Measurements from ENCODE around the gene ALAS2. TPM values are rescaled to one million over a fixed set of nuclear protein-coding genes. Genes with fewer than 3 reads are reported as not detected.
A peak's percentile ranks its signal among the peaks of the same experiment; 100 is the strongest.

The ALAS2 gene
- total RNA-seq, 1 donor from 2014 or later = not detected

GRCh38 chrX:55028611-55029010 lies 2.2 kb downstream of the ALAS2 start:
- H3K9me3 Mint-ChIP-seq = no peaks in the 10 kb centered on the region
- no peaks in the 10 kb centered on the region for H3K4me1 Mint-ChIP-seq (ENCODE audit: low read depth)
- no peaks in the 10 kb centered on the region for H3K36me3 Mint-ChIP-seq (ENCODE audit: low read depth)
- peaks cover 2% of the 10 kb centered on the region for H3K27me3 Mint-ChIP-seq (ENCODE audit: insufficient read depth)
- intact Hi-C loops (cut with micrococcal nuclease) = no loop called here
- no peak overlapping the region for H3K27ac Mint-ChIP-seq
- no peak overlapping the region for H3K4me3 Mint-ChIP-seq
- no peak for DNase-seq (ENCODE audit: low spot score)

DNA sequence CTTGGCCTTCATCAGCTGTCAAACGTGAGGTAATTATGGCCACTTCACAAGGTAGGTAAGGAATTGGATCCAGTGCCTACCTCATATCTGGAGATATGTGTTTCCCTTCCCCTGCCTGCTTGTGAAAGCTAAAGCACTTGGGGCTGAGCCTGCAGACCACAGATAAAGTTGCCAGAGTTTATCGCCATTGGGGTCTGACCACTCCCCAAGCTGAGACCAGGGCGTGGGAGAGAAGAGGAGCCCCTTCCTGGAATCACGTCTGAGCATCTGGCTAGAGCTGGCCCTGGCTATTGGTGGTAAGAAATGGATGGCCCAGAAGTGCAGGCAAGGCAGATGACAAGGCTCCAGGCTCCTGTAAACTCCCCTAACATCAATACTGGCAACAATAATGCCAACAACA lies 2.7 kb downstream of the ALAS2 start:
- Mint-ChIP-seq H3K4me3 (no peak overlapping the region), H3K4me1 (ENCODE audit: low read depth) (no peaks in the 10 kb centered on the region), H3K9me3 (no peaks in the 10 kb centered on the region), H3K27me3 (ENCODE audit: insufficient read depth) (peaks cover 2% of the 10 kb centered on the region), H3K36me3 (ENCODE audit: low read depth) (no peaks in the 10 kb centered on the region), H3K27ac (no peak overlapping the region)
- DNase-seq (ENCODE audit: low spot score) = no peak
- intact Hi-C loops (cut with micrococcal nuclease) = no loop called here

DNA sequence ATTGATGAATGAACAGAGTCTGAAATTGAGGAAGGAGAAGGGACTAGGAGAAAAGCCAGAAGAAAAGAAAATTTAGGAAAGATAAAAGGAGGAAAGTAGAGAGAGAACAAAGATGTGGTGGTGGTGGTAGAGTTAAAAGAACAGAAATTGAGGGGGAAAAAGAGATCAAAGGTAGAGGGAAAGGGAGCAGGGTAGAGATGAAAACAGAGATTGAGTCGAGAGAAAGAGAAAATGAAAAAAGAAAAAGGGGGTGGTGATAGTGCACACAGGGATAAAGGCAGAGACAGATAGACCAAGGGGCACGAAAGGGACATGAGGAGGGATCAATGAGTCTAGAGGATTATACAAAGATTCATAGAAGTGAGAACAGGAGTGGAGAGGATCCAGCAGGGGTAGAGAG lies 3.9 kb downstream of the ALAS2 start:
- DNase-seq (ENCODE audit: low spot score) = no peak
- no peaks in the 10 kb centered on the region for H3K9me3 Mint-ChIP-seq
- no peaks in the 10 kb centered on the region for H3K4me1 Mint-ChIP-seq (ENCODE audit: low read depth)
- no peak overlapping the region for H3K27ac Mint-ChIP-seq
- intact Hi-C loops (cut with micrococcal nuclease) = no loop called here
- H3K4me3 Mint-ChIP-seq = no peak overlapping the region
- no peaks in the 10 kb centered on the region for H3K36me3 Mint-ChIP-seq (ENCODE audit: low read depth)
- H3K27me3 Mint-ChIP-seq (ENCODE audit: insufficient read depth) = peaks cover 2% of the 10 kb centered on the region

- intact Hi-C loops (cut with micrococcal nuclease) = no loop called here
- no peak overlapping the region for H3K4me3 Mint-ChIP-seq
- no peak for DNase-seq (ENCODE audit: low spot score)
- no peaks in the 10 kb centered on the region for H3K9me3 Mint-ChIP-seq
- H3K36me3 Mint-ChIP-seq (ENCODE audit: low read depth) = no peaks in the 10 kb centered on the region
- H3K4me1 Mint-ChIP-seq (ENCODE audit: low read depth) = no peaks in the 10 kb centered on the region
- H3K27me3 Mint-ChIP-seq (ENCODE audit: insufficient read depth) = peaks cover 2% of the 10 kb centered on the region
- no peak overlapping the region for H3K27ac Mint-ChIP-seq
Measured at GRCh38 chrX:55026143-55026542, 4.6 kb downstream of the ALAS2 start.

DNA sequence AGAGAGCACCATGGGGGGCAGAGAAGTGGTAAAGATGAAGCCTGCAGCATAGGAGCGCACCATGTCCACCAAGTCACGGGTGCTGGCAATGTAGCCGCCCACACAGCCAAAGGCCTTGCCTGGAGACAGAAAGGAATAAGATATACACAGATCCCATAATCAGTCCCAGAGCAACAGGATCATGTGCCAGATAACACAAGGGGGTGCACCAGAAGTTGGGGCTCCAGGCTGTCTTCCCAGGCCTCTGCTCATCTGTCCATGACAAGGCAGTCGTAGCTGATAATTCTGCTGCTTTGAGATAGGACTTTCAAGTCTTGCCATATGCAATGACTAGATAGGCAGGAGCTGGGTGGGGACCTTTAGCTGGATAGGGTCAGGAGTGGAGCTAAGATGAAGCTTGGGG lies 15.9 kb downstream of the ALAS2 start:
- Mint-ChIP-seq H3K36me3 (ENCODE audit: low read depth) (no peaks in the 10 kb centered on the region), H3K4me1 (ENCODE audit: low read depth) (no peaks in the 10 kb centered on the region), H3K9me3 (no peaks in the 10 kb centered on the region), H3K27me3 (ENCODE audit: insufficient read depth) (no peaks in the 10 kb centered on the region), H3K4me3 (no peak overlapping the region), H3K27ac (no peak overlapping the region)
- DNase-seq (ENCODE audit: low spot score) = no peak
- intact Hi-C loops (cut with micrococcal nuclease) = no loop called here

- H3K4me1 Mint-ChIP-seq (ENCODE audit: low read depth) = peaks cover 7% of the 10 kb centered on the region
- H3K27ac Mint-ChIP-seq = no peak overlapping the region
- intact Hi-C loops (cut with micrococcal nuclease) = no loop called here
Measured at GRCh38 chrX:55011294-55011693, 19.5 kb downstream of the ALAS2 start.

GRCh38 chrX:55008571-55009358 lies 22.0 kb downstream of the ALAS2 start:
- Mint-ChIP-seq H3K9me3 (no peaks in the 10 kb centered on the region), H3K27me3 (ENCODE audit: insufficient read depth) (no peaks in the 10 kb centered on the region), H3K36me3 (ENCODE audit: low read depth) (peaks cover 19% of the 10 kb centered on the region), H3K4me3 (peak overlapping the region; percentile 30), H3K4me1 (ENCODE audit: low read depth) (peaks cover 7% of the 10 kb centered on the region), H3K27ac (no peak overlapping the region)
- intact Hi-C loops (cut with micrococcal nuclease) = no loop called here
- DNase-seq (ENCODE audit: low spot score) = no peak

More at GRCh38 chrX:55011294-55011693, 19.5 kb downstream of the ALAS2 start:
- H3K36me3 Mint-ChIP-seq (ENCODE audit: low read depth) = peaks cover 6% of the 10 kb centered on the region
- H3K4me3 Mint-ChIP-seq = no peak overlapping the region
- H3K9me3 Mint-ChIP-seq = no peaks in the 10 kb centered on the region
- H3K27me3 Mint-ChIP-seq (ENCODE audit: insufficient read depth) = no peaks in the 10 kb centered on the region
- no peak for DNase-seq (ENCODE audit: low spot score)

DNA sequence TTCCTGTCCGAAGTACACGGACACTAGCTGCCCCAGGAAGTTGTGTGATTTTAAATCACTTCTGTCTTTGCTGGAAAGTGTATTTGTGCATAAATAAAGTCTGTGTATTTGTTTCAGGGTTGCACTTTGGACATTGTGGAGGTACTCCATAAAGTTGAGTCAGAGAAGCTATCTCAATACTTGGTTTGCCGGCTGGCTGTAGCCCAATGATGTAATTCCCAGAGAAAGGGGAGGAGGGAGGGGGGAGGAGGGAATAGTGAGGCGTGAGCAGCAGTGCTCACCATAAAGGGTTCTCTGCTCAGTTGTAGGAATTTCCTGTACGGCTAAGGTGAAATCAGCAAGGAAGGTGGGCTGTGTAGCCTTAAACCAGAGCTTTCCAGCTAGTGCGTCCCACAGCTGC lies 23.1 kb downstream of the ALAS2 start:
- Mint-ChIP-seq H3K36me3 (ENCODE audit: low read depth) (peaks cover 26% of the 10 kb centered on the region), H3K27me3 (ENCODE audit: insufficient read depth) (no peaks in the 10 kb centered on the region), H3K4me3 (no peak overlapping the region), H3K4me1 (ENCODE audit: low read depth) (peaks cover 7% of the 10 kb centered on the region), H3K27ac (no peak overlapping the region), H3K9me3 (no peaks in the 10 kb centered on the region)
- intact Hi-C loops (cut with micrococcal nuclease) = no loop called here
- DNase-seq (ENCODE audit: low spot score) = no peak

GRCh38 chrX:55006827-55007621 lies 23.8 kb downstream of the ALAS2 start:
- intact Hi-C loops (cut with micrococcal nuclease) = no loop called here
- DNase-seq (ENCODE audit: low spot score) = no peak
- peaks cover 31% of the 10 kb centered on the region for H3K36me3 Mint-ChIP-seq (ENCODE audit: low read depth)
- no peak overlapping the region for H3K27ac Mint-ChIP-seq
- H3K4me1 Mint-ChIP-seq (ENCODE audit: low read depth) = peaks cover 7% of the 10 kb centered on the region
- H3K9me3 Mint-ChIP-seq = no peaks in the 10 kb centered on the region
- no peak overlapping the region for H3K4me3 Mint-ChIP-seq
- H3K27me3 Mint-ChIP-seq (ENCODE audit: insufficient read depth) = no peaks in the 10 kb centered on the region

- H3K4me3 Mint-ChIP-seq = no peak overlapping the region
- no peak for DNase-seq (ENCODE audit: low spot score)
- no peaks in the 10 kb centered on the region for H3K9me3 Mint-ChIP-seq
- peaks cover 33% of the 10 kb centered on the region for H3K36me3 Mint-ChIP-seq (ENCODE audit: low read depth)
- no peaks in the 10 kb centered on the region for H3K27me3 Mint-ChIP-seq (ENCODE audit: insufficient read depth)
- H3K27ac Mint-ChIP-seq = no peak overlapping the region
- intact Hi-C loops (cut with micrococcal nuclease) = no loop called here
- peaks cover 17% of the 10 kb centered on the region for H3K4me1 Mint-ChIP-seq (ENCODE audit: low read depth)
Measured at GRCh38 chrX:55005256-55005655, 25.5 kb downstream of the ALAS2 start.

- Mint-ChIP-seq H3K27ac (no peak overlapping the region), H3K4me1 (ENCODE audit: low read depth) (peaks cover 17% of the 10 kb centered on the region), H3K9me3 (no peaks in the 10 kb centered on the region), H3K36me3 (ENCODE audit: low read depth) (peaks cover 33% of the 10 kb centered on the region), H3K27me3 (ENCODE audit: insufficient read depth) (no peaks in the 10 kb centered on the region), H3K4me3 (no peak overlapping the region)
- no peak for DNase-seq (ENCODE audit: low spot score)
- intact Hi-C loops (cut with micrococcal nuclease) = loop anchor here (5.0 kb wide), 3 partner anchors 713 to 903 kb away; partner anchors contain the start of genes FAM120C and RRAGB
Measured at GRCh38 chrX:55004231-55004630, 26.5 kb downstream of the ALAS2 start.

DNA sequence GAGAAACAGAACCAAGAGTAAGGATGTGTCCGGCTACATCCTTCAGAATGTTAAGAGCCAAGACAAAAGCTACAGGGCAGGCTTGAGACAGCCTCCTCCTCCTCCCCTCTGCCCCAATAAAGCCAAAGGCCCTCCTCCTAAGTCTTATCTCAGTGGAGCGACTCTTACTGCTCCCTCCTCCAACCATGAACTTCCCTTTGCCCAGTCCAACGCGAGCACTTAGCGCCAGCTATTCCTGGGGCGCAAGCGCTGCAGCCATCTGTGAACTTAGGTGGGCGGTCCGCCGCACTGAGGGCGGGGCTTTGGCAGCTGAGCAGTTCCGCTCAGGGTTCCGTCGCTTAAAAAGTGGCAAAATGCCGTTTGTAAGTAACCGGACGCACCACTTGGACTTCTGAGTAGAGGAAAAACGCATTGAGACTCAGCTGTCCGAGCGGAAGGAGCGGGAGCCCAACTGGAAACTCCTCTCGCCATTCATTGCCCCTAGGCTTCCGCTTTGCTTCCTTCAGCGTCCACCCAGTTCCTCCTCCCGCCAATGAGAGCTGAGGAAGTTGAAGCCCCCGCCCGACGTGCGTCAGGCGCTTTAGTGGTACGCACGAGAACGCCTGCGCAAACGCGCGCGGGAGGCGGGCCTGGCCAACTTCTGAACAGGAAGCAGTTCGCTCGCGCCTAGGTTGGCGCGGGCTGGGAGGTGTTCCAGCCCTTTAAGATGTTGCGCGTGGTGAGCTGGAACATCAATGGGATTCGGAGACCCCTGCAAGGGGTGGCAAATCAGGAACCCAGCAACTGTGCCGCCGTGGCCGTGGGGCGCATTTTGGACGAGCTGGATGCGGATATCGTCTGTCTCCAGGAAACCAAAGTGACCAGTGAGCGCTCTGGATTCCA lies 30.8 kb downstream of the ALAS2 start, which contains the start of gene APEX2:
Gene APEX2 (plus strand): TSS at position 647 of the 882 bp plus-strand sequence. CDS start 60 bp downstream, at position 707.
- Mint-ChIP-seq H3K9me3 (no peaks in the 10 kb centered on the region), H3K27me3 (ENCODE audit: insufficient read depth) (no peaks in the 10 kb centered on the region), H3K36me3 (ENCODE audit: low read depth) (peaks cover 19% of the 10 kb centered on the region), H3K27ac (peak within 1 kb of the TSS; percentile 91), H3K4me3 (peak within 1 kb of the TSS; percentile 96), H3K4me1 (ENCODE audit: low read depth) (peaks cover 10% of the 10 kb centered on the region)
- DNase-seq (ENCODE audit: low spot score) = peak; percentile 84
- intact Hi-C loops (cut with micrococcal nuclease) = loop anchor here (1.0 to 5.0 kb wide), 11 partner anchors 57 to 956 kb away; partner anchors contain the start of genes FAM120C, GNL3L, PHF8 and RRAGB

Measured in activated T-helper 1 cell treated with anti-CD3 and anti-CD28 coated beads, Interleukin-12 subunit alpha, Interleukin-12 subunit beta, Interleukin-2, Interleukin-4 antibody, amounts not matched to agents 30 ng/mL and 10 ng/mL and 1 ng/mL, durations not matched to agents 14 hours and 24 hours and 36 hours (primary cell).